H1 (cell line): ENCODE measurements around the gene PTGES. TPM values are rescaled to one million over a fixed set of nuclear protein-coding genes. Genes with fewer than 3 reads are reported as not detected.

Experiments used
- CTCF ChIA-PET: fragments of 300-600 bp; sonication (Branson Sonifier 250); formaldehyde crosslinking; loops from one replicate; lab custom pipeline; 2021; ENCODE audit not compliant: partially characterized antibody; lab: Charles Lee
- POLR2A ChIA-PET: fragments of 300-600 bp; sonication (Branson Sonifier 250); formaldehyde crosslinking; loops from one replicate; lab custom pipeline; 2021; ENCODE audit warnings: inconsistent platforms; ENCODE audit not compliant: partially characterized antibody; lab: Charles Lee
- DNase-seq, 2 experiments: peaks; one replicate each; pipeline versions ENCODE4 v3.0.0 to v3.0.0-alpha.2; 2010 to 2022; ENCODE audit warnings: low spot score in 2 of 2, low read depth in 1 of 2, mixed read lengths in 1 of 2
- FAIRE-seq: peaks from 2 replicates; lab custom pipeline; 2011; peaks lifted over from hg19 to GRCh38; lab: Jason Lieb, UNC
- H2AFZ ChIP-seq: 2 replicates; pipeline ENCODE4 v1.8.1; 2012; ENCODE audit warnings: low read length, inconsistent platforms
- H2AK5ac ChIP-seq: 2 replicates; pipeline ENCODE4 v1.6.1; 2013; ENCODE audit warnings: low read depth, low read length
- H2BK120ac ChIP-seq: replicated peaks from 2 replicates; pipeline ENCODE3; 2013; ENCODE audit warnings: low read depth, low read length, inconsistent platforms
- H2BK12ac ChIP-seq: 2 replicates; pipeline ENCODE4 v1.6.1; 2013; ENCODE audit warnings: low read depth, low read length
- H2BK15ac ChIP-seq: 2 replicates; pipeline ENCODE4 v1.6.1; 2013; ENCODE audit warnings: low read length
- H2BK20ac ChIP-seq: 2 replicates; pipeline ENCODE4 v1.6.1; 2013; ENCODE audit warnings: low read length
- H2BK5ac ChIP-seq: 2 replicates; pipeline ENCODE4 v1.6.1; 2013; ENCODE audit warnings: low read depth, low read length
- H3K14ac ChIP-seq: 2 replicates; pipeline ENCODE4 v1.6.1; 2013; ENCODE audit warnings: inconsistent platforms; ENCODE audit not compliant: insufficient read length
- H3K18ac ChIP-seq: 2 replicates; pipeline ENCODE4 v1.6.1; 2013; ENCODE audit warnings: low read length; ENCODE audit errors: extremely low read depth
- H3K23ac ChIP-seq: 2 replicates; pipeline ENCODE4 v1.6.1; 2013; ENCODE audit warnings: inconsistent platforms; ENCODE audit not compliant: insufficient read length
- H3K23me2 ChIP-seq: 2 replicates; pipeline ENCODE4 v1.6.1; 2013; ENCODE audit warnings: low read depth, low read length
- H3K27ac ChIP-seq: 2 replicates; pipeline ENCODE4 v1.6.1; 2011; ENCODE audit warnings: low read depth, low read length, inconsistent platforms
- H3K27me3 ChIP-seq, 4 experiments: replicated peaks in 1 of 4; 1 replicate in 1 of 4; 2 replicates in 3 of 4; pipeline versions ENCODE4 v1.6.1 to v1.8.1; 2011 to 2013; ENCODE audit warnings: low read length in 3 of 4, mild to moderate bottlenecking in 3 of 4, inconsistent platforms in 2 of 4, mixed read lengths in 2 of 4, moderate library complexity in 1 of 4; ENCODE audit not compliant: control insufficient read depth in 3 of 4, insufficient read depth in 3 of 4; ENCODE audit errors: extremely low read depth in 1 of 4
- H3K36me3 ChIP-seq, 4 experiments: 2 replicates each; pipeline versions ENCODE4 v1.6.1 to v1.8.1; 2011 to 2013; ENCODE audit warnings: mild to moderate bottlenecking in 4 of 4, low read length in 3 of 4, moderate library complexity in 2 of 4, control low read depth in 1 of 4, inconsistent platforms in 1 of 4; ENCODE audit not compliant: insufficient read depth in 4 of 4, control insufficient read depth in 2 of 4
- H3K4ac ChIP-seq: replicated peaks from 2 replicates; pipeline ENCODE3; 2013; ENCODE audit warnings: low read length, low read depth, mixed read lengths, inconsistent platforms; ENCODE audit not compliant: insufficient read length
- H3K4me1 ChIP-seq, 4 experiments: replicated peaks in 1 of 4; 1 replicate in 1 of 4; 2 replicates in 3 of 4; pipeline versions ENCODE4 v1.6.1 to v1.8.1; 2011 to 2013; ENCODE audit warnings: low read length in 3 of 4, inconsistent platforms in 2 of 4, mixed read lengths in 1 of 4; ENCODE audit not compliant: insufficient read depth in 4 of 4, control insufficient read depth in 3 of 4
- H3K4me2 ChIP-seq, 2 experiments: 2 replicates each; pipeline versions ENCODE4 v1.6.1 to v1.8.1; 2011 to 2013; ENCODE audit warnings: low read depth in 2 of 2, low read length in 2 of 2, control low read depth in 1 of 2, inconsistent platforms in 1 of 2, mild to moderate bottlenecking in 1 of 2; ENCODE audit not compliant: insufficient read depth in 1 of 2
- H3K4me3 ChIP-seq, 4 experiments: fragments of 200-600, 300-600 bp in 1 of 4; sonication (generic), shearing (Covaris generic), sonication (Bioruptor Twin) in 1 of 4; 2 replicates each; pipeline versions ENCODE4 v1.5.1 to v1.8.1; 2011 to 2016; ENCODE audit warnings: low read length in 4 of 4, low read depth in 3 of 4, control low read depth in 2 of 4, inconsistent platforms in 2 of 4, mild to moderate bottlenecking in 2 of 4, mixed read lengths in 1 of 4, moderate library complexity in 1 of 4; ENCODE audit not compliant: insufficient read depth in 2 of 4; ENCODE audit errors: extremely low read depth in 1 of 4
- H3K56ac ChIP-seq: replicated peaks from 2 replicates; pipeline ENCODE3; 2013; ENCODE audit warnings: low read depth, mild to moderate bottlenecking, mixed read lengths, low read length, inconsistent platforms; ENCODE audit not compliant: insufficient read length
- H3K79me1 ChIP-seq: 2 replicates; pipeline ENCODE4 v1.6.1; 2013; ENCODE audit warnings: low read depth, low read length, control low read depth
- H3K79me2 ChIP-seq, 2 experiments: 2 replicates each; pipeline versions ENCODE4 v1.6.1 to v1.8.1; 2012 to 2013; ENCODE audit warnings: low read length in 2 of 2, mild to moderate bottlenecking in 2 of 2, inconsistent platforms in 1 of 2; ENCODE audit not compliant: insufficient read depth in 2 of 2, control insufficient read depth in 1 of 2
- H3K9ac ChIP-seq, 4 experiments: replicated peaks in 1 of 4; 1 replicate in 1 of 4; 2 replicates in 3 of 4; pipeline versions ENCODE4 v1.6.1 to v1.8.1; 2011 to 2013; ENCODE audit warnings: low read depth in 3 of 4, low read length in 3 of 4, control low read depth in 2 of 4, mild to moderate bottlenecking in 2 of 4, moderate library complexity in 2 of 4, inconsistent platforms in 1 of 4; ENCODE audit errors: extremely low read depth in 1 of 4
- H3K9me3 ChIP-seq, 2 experiments: 2 replicates each; pipeline versions ENCODE4 v1.6.1 to v1.8.1; 2012 to 2013; ENCODE audit warnings: mild to moderate bottlenecking in 2 of 2, moderate library complexity in 2 of 2, control low read depth in 1 of 2, inconsistent platforms in 1 of 2, low read depth in 1 of 2, low read length in 1 of 2, mixed read lengths in 1 of 2; ENCODE audit not compliant: insufficient read depth in 2 of 2
- H4K20me1 ChIP-seq, 2 experiments: replicated peaks in 1 of 2; 2 replicates each; pipeline versions ENCODE3 to v1.8.1; 2011 to 2013; ENCODE audit warnings: inconsistent platforms in 2 of 2, low read length in 2 of 2, mild to moderate bottlenecking in 1 of 2; ENCODE audit not compliant: insufficient read depth in 2 of 2, control insufficient read depth in 1 of 2
- H4K5ac ChIP-seq: 2 replicates; pipeline ENCODE4 v1.6.1; 2013; ENCODE audit warnings: low read length, low read depth, mixed read lengths, inconsistent platforms; ENCODE audit not compliant: insufficient read length
- H4K8ac ChIP-seq: 2 replicates; pipeline ENCODE4 v1.8.0; 2013; ENCODE audit warnings: mild to moderate bottlenecking, moderate library complexity, low read length, inconsistent platforms; ENCODE audit not compliant: insufficient read depth; ENCODE audit errors: extremely low read depth
- H4K91ac ChIP-seq: replicated peaks from 2 replicates; pipeline ENCODE3; 2013; ENCODE audit warnings: low read length, mixed read lengths, inconsistent platforms; ENCODE audit not compliant: insufficient read length
- CBX8 ChIP-seq: fragments of 300-800, 300-1000 bp; sonication (generic); IDR thresholded peaks from 2 replicates; pipeline ENCODE4 v1.7.1; 2016; ENCODE audit warnings: low read depth, low read length, borderline replicate concordance
- CEBPB ChIP-seq: IDR thresholded peaks from 2 replicates; pipeline ENCODE4 v1.6.1; 2012; ENCODE audit warnings: low read depth, low read length
- RXRA ChIP-seq: IDR thresholded peaks from 2 replicates; pipeline ENCODE4 v1.6.1; 2011; ENCODE audit warnings: low read depth, mild to moderate bottlenecking, low read length, moderate library complexity; ENCODE audit not compliant: insufficient read depth
- WGBS, 2 experiments: shearing (Covaris generic) in 1 of 2; methylation state at CpG; one replicate each; pipeline versions ENCODE4 v1.1.6 to v1.1.7; 2013 to 2015; ENCODE audit warnings: low lambda C conversion rate in 2 of 2, mixed read lengths in 2 of 2, inconsistent platforms in 1 of 2, low coverage in 1 of 2, missing lambda C conversion rate in 1 of 2; ENCODE audit not compliant: insufficient replicate concordance in 2 of 2, insufficient coverage in 1 of 2, insufficient read length in 1 of 2; ENCODE audit errors: extremely low coverage in 1 of 2, missing lambda C conversion rate in 1 of 2; 5-methylcytosine and 5-hydroxymethylcytosine counted together
- polyA plus RNA-seq, 7 experiments: library from polyadenylated mRNA; depleted of rRNA in 3 of 7; stranded (reverse) in 5 of 7; unstranded in 2 of 7; fragments of >200 nt in 5 of 7; fragments of 200-250 nt in 2 of 7; gene quantifications; 1 replicate in 5 of 7; 2 replicates in 1 of 7; 4 replicates in 1 of 7; pipeline versions ENCODE4 v1.2.1 to v1.2.3, GENCODE V29; 2011 to 2013; ENCODE audit warnings: missing spikeins in 2 of 7, mixed read lengths in 2 of 7
- total RNA-seq: library from RNA; stranded (reverse); fragmentation: NEBNext Ultra II Directional; extraction: Animal tissue kit (Norgen Biotek cat#: 25700); gene quantifications from 2 replicates; pipeline ENCODE4 v1.2.1, GENCODE V29; 2021
- TF ChIP-seq, protein P1 (sequence below): IDR thresholded peaks from 2 replicates; pipeline ENCODE4 v1.6.1; 2012; ENCODE audit warnings: inconsistent platforms

The PTGES gene
- total and polyA plus RNA-seq, 2 of the 8 experiments (the other 6 are each of a cell fraction or from before 2014, with no cell fraction given), result 3.2 to 5.1 TPM

DNA sequence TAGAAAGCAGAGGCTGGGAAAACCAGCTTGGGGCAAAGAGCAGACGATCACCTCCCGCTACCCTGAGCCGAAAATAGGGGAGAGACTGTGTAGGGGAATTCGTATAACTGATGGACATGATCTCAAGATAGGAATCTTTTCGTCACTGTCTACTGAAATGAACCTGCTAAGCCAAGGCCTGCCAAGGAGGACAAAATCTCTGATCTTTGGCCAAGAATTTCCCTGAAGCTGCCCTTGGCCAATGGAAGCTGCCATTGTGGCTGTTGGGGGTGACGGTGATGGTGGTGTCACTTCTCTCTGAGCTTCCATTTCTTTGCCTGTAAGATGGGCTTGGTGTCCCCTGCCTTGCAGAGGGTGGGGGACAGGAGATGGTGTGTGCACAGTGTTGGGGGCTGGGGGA, 3.3 kb upstream of the PTGES start:
- Histone ChIP-seq H2BK15ac (no peak overlapping the region), H3K14ac (no peak overlapping the region), H4K5ac (no peak overlapping the region), H3K56ac (no peak overlapping the region), H4K91ac (no peak overlapping the region), H2BK20ac (no peak overlapping the region), H3K36me3 (no peaks in the 10 kb centered on the region), H4K20me1 (no peaks in the 10 kb centered on the region), H2AK5ac (no peak overlapping the region), H2BK12ac (no peak overlapping the region), H3K4ac (no peak overlapping the region), H3K23ac (no peak overlapping the region), H3K4me1 (peaks cover 0 to 12% (median 11%) of the 10 kb centered on the region in 4 experiments; a peak in 5 of 7 replicates), H3K79me1 (no peaks in the 10 kb centered on the region), H3K4me3 (no peak overlapping the region), H2BK120ac (no peak overlapping the region), H3K9ac (no peak overlapping the region), H3K27me3 (no peaks in the 10 kb centered on the region; a peak in 1 of 7 replicates), H3K4me2 (no peak overlapping the region), H2BK5ac (no peak overlapping the region), H3K27ac (no peak overlapping the region), H3K9me3 (no peaks in the 10 kb centered on the region), H3K23me2 (no peaks in the 10 kb centered on the region), H2AFZ (no peak overlapping the region), H4K8ac (no peak overlapping the region), H3K18ac (no peak overlapping the region), H3K79me2 (no peaks in the 10 kb centered on the region)
- no peak for TF ChIP-seq CEBPB
- TF ChIP-seq, protein P1, sequence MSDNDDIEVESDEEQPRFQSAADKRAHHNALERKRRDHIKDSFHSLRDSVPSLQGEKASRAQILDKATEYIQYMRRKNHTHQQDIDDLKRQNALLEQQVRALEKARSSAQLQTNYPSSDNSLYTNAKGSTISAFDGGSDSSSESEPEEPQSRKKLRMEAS, result no peak
- TF ChIP-seq RXRA, result no peak
- TF ChIP-seq CBX8, result no peak
- POLR2A ChIA-PET, result no interaction called here
- 87% methylated on average over 6 of the region's 6 CpGs; no CpG with 5 or more reads in 1 of the 2 experiments for WGBS, 2 experiments
- DNase-seq, result no peak
- CTCF ChIA-PET, result interaction anchor here (1.1 to 16.4 kb wide), 5 partner anchors 10 to 33 kb away, joined by 3 to 168 read pairs (median 4); no protein-coding TSS in a partner anchor
- FAIRE-seq, result no peak
